Brain microvascular endothelial cell (primary cell): ENCODE measurements around the gene EPHA5.

Experiments
- DNase-seq: peaks from one replicate; pipeline ENCODE4 v3.0.0-alpha.2; 2020
- H3K27ac ChIP-seq: fragments of 250-450 bp; sonication (Bioruptor Pico); 2 replicates; pipeline ENCODE4 v1.5.1; 2020; ENCODE audit warnings: mild to moderate bottlenecking, moderate library complexity
- H3K27me3 ChIP-seq: fragments of 250-450 bp; sonication (Bioruptor Pico); replicated peaks from 2 replicates; pipeline ENCODE4 v1.5.1; 2020; ENCODE audit warnings: mild to moderate bottlenecking
- H3K36me3 ChIP-seq: fragments of 250-450 bp; sonication (Bioruptor Pico); replicated peaks from 2 replicates; pipeline ENCODE4 v1.5.1; 2020; ENCODE audit warnings: mild to moderate bottlenecking
- H3K4me3 ChIP-seq: 2 replicates; pipeline ENCODE4 v1.5.1; 2011; ENCODE audit warnings: low read depth, mild to moderate bottlenecking, control low read depth, low read length, moderate library complexity
- in situ Hi-C: cut with HindIII; loops from 2 replicates; pipeline ENCODE4 v1.10.0; 2017; ENCODE audit warnings: low sequenced_read_pairs, low pct_ligation_motif_present
- TF ChIP-seq, protein P1 (sequence below): IDR thresholded peaks from 2 replicates; pipeline ENCODE4 v1.5.1; 2011; ENCODE audit warnings: low read depth, mild to moderate bottlenecking, moderate library complexity, low read length, control low read depth, inconsistent platforms; ENCODE audit errors: missing control alignments

Gene EPHA5

GRCh38 chr4:65589331-65589730, 81.0 kb downstream of the EPHA5 start:
- Histone ChIP-seq H3K27me3 (no peaks in the 10 kb centered on the region), H3K36me3 (no peaks in the 10 kb centered on the region), H3K27ac (no peak overlapping the region), H3K4me3 (no peak overlapping the region)
- DNase-seq = no peak
- in situ Hi-C loops = no loop called here
- TF ChIP-seq, protein P1, sequence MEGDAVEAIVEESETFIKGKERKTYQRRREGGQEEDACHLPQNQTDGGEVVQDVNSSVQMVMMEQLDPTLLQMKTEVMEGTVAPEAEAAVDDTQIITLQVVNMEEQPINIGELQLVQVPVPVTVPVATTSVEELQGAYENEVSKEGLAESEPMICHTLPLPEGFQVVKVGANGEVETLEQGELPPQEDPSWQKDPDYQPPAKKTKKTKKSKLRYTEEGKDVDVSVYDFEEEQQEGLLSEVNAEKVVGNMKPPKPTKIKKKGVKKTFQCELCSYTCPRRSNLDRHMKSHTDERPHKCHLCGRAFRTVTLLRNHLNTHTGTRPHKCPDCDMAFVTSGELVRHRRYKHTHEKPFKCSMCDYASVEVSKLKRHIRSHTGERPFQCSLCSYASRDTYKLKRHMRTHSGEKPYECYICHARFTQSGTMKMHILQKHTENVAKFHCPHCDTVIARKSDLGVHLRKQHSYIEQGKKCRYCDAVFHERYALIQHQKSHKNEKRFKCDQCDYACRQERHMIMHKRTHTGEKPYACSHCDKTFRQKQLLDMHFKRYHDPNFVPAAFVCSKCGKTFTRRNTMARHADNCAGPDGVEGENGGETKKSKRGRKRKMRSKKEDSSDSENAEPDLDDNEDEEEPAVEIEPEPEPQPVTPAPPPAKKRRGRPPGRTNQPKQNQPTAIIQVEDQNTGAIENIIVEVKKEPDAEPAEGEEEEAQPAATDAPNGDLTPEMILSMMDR = no peak

DNA sequence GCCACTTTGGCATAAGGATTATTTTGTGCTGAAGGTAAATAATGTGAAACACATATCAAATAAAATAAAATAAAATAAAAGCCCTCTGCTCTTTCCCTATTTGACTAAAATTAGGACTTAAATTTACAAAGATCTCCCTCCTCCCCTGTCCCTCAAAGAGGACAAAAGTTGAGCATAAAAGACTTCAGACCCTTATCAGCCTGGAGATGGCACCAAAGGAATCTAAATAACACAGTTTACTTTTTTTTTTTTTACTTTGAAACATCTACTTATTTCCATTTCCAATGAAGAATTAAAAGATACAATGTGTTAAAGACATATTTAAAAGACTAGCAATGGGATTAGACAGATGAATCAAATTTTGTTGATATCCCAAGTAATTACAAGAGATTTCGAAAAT, 89.7 kb downstream of the EPHA5 start:
- Histone ChIP-seq H3K36me3 (no peaks in the 10 kb centered on the region), H3K27me3 (no peaks in the 10 kb centered on the region), H3K27ac (no peak overlapping the region), H3K4me3 (no peak overlapping the region)
- DNase-seq = no peak
- in situ Hi-C loops = no loop called here
- TF ChIP-seq, protein P1 = peak; percentile 32

DNA sequence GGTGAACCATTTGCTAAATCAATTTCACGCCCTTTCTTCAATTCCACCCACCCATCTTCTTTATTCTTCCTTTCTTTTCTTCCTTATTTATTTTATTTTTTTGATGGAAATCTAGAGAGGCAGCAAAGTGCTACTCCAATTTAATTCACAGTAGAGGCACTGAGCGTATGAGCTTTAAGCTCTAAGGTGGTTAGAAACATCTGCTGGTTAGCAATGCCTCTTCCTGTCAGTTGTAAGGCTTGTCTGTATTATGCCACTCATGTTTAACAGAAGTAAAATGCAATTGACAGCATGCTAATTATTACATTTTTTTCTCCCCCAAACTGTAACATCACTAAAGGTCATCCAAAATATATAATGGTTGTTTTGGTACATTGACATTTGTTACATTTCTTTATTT, 103.8 kb downstream of the EPHA5 start:
- no peak overlapping the region for H3K4me3 ChIP-seq
- TF ChIP-seq, protein P1 = no peak
- DNase-seq = no peak
- H3K36me3 ChIP-seq = no peaks in the 10 kb centered on the region
- in situ Hi-C loops = no loop called here
- no peak overlapping the region for H3K27ac ChIP-seq
- no peaks in the 10 kb centered on the region for H3K27me3 ChIP-seq

DNA sequence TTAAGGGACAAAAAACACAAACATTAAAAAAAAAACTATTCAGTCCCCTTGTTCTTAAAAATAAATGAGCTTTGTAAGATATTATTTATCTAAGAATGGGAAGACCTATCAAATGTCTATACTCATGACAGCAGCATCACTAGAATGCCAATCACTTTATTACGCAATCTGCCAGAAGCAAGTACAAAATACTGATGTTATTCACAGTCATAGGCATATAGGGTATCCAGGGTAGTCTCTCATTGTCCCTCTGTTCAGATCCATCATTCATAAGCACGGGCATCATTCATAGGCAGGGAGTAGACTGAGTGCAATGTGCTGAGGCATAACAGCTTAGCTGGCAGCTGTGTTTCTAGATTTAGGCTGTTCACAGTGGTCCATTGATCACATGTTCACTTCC, 109.1 kb downstream of the EPHA5 start:
- in situ Hi-C loops = no loop called here
- Histone ChIP-seq H3K4me3 (no peak overlapping the region), H3K36me3 (no peaks in the 10 kb centered on the region)

DNA sequence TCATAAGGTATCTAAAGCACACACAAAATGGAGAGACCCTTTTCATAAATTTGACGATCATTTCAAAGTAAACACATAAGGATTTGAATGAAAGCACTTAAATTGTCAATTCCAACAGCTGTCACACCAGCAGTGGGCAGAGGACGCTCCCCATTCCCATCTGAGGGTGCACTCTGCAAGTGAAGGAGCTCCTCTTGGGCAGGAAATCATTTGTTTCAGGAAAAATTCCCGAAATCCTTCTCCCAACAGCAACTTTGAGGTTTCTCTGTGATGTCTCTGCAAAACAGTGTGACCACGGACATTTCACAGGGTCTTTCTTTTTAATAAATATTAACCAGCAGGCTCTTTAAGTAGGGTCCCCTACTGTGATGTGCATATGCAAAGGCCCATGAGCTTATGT, 111.0 kb downstream of the EPHA5 start:
- Histone ChIP-seq H3K27ac (no peak overlapping the region), H3K27me3 (no peaks in the 10 kb centered on the region)

More for the DNA sequence above, 109.1 kb downstream of the EPHA5 start:
- Histone ChIP-seq H3K27me3 (no peaks in the 10 kb centered on the region), H3K27ac (no peak overlapping the region)
- no peak for DNase-seq
- TF ChIP-seq, protein P1 = no peak

GRCh38 chr4:65552057-65552456, 118.2 kb downstream of the EPHA5 start:
- Histone ChIP-seq H3K4me3 (no peak overlapping the region), H3K27me3 (no peaks in the 10 kb centered on the region), H3K27ac (no peak overlapping the region), H3K36me3 (no peaks in the 10 kb centered on the region)
- no peak for DNase-seq
- TF ChIP-seq, protein P1 = no peak
- in situ Hi-C loops = no loop called here

More for the DNA sequence above, 111.0 kb downstream of the EPHA5 start:
- no peak for DNase-seq
- Histone ChIP-seq H3K36me3 (no peaks in the 10 kb centered on the region), H3K4me3 (no peak overlapping the region)
- TF ChIP-seq, protein P1 = no peak
- in situ Hi-C loops = no loop called here
